Osteoblast (primary cell): ENCODE measurements around the gene CRB1. TPM values are rescaled to one million over a fixed set of nuclear protein-coding genes. Genes with fewer than 3 reads are reported as not detected.

Source experiments
- DNase-seq: peaks from one replicate; pipeline ENCODE4 v3.0.0; 2011; ENCODE audit warnings: low spot score, mixed read lengths; ENCODE audit not compliant: insufficient read length; ENCODE audit errors: missing footprints
- H2AFZ ChIP-seq: 2 replicates; pipeline ENCODE4 v1.6.0; 2011; ENCODE audit warnings: mild to moderate bottlenecking, low read length
- H3K27ac ChIP-seq: 2 replicates; pipeline ENCODE4 v1.5.1; 2011; ENCODE audit warnings: mild to moderate bottlenecking, low read depth, low read length, moderate library complexity
- H3K27me3 ChIP-seq: 2 replicates; pipeline ENCODE4 v1.6.0; 2012; ENCODE audit warnings: mild to moderate bottlenecking, control low read depth, inconsistent platforms, low read length, moderate library complexity; ENCODE audit not compliant: insufficient read depth
- H3K36me3 ChIP-seq: 2 replicates; pipeline ENCODE4 v1.5.1; 2011; ENCODE audit warnings: mild to moderate bottlenecking, low read length, control low read depth, moderate library complexity; ENCODE audit not compliant: insufficient read depth
- H3K4me1 ChIP-seq: 2 replicates; pipeline ENCODE4 v1.5.1; 2011; ENCODE audit warnings: mild to moderate bottlenecking, low read length, control low read depth, moderate library complexity; ENCODE audit not compliant: insufficient read depth
- H3K4me2 ChIP-seq: 2 replicates; pipeline ENCODE4 v1.6.0; 2011; ENCODE audit warnings: mild to moderate bottlenecking, low read length; ENCODE audit not compliant: insufficient read depth
- H3K4me3 ChIP-seq: fragments of 200-600 bp; sonication (generic); 3 replicates; pipeline ENCODE4 v1.5.1; 2012; ENCODE audit warnings: mild to moderate bottlenecking, low read length, inconsistent platforms; ENCODE audit not compliant: insufficient read depth
- H3K79me2 ChIP-seq: 2 replicates; pipeline ENCODE4 v1.6.0; 2012; ENCODE audit warnings: mild to moderate bottlenecking, low read length, control low read depth, inconsistent platforms; ENCODE audit not compliant: insufficient read depth
- H3K9me3 ChIP-seq: 2 replicates; pipeline ENCODE4 v1.5.1; 2011; ENCODE audit warnings: low read depth, low read length, control low read depth
- H4K20me1 ChIP-seq: 2 replicates; pipeline ENCODE4 v1.6.0; 2012; ENCODE audit warnings: mild to moderate bottlenecking, low read length, control low read depth; ENCODE audit not compliant: insufficient read depth
- total RNA-seq: library from RNA; depleted of rRNA; stranded (reverse); fragments of >200 nt; gene quantifications from 2 replicates; pipeline ENCODE4 v1.2.3, GENCODE V29; 2012
- TF ChIP-seq, protein P1 (sequence below): IDR thresholded peaks from 2 replicates; pipeline ENCODE4 v1.5.1; 2011; ENCODE audit warnings: mild to moderate bottlenecking, low read depth, low read length, moderate library complexity; ENCODE audit errors: extremely low read depth

Gene CRB1
- total RNA-seq, 1 donor: not detected

DNA sequence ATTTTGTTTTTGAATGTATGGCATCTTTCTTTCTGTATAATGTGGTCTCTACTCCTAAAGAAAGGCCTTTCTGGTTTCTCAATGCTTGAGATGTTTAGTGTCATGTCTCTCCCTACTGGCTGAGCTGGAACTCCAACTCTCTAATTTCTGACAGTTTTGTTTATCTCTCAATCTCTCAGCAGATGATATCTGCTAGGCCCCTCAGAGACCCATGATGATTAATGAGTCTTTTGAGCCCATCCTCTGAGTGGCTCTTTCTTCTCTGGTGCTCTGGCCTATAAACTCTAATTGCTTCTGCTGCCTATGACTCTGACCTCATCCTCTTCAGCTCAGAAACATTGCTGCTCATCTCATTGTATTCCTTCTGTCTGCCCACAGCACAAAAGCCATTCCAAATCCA is 46.6 kb downstream of the CRB1 start:
- Histone ChIP-seq H3K36me3 (no peaks in the 10 kb centered on the region), H4K20me1 (no peaks in the 10 kb centered on the region), H2AFZ (peak overlapping the region; percentile 63), H3K27ac (no peak overlapping the region), H3K4me3 (no peak overlapping the region), H3K9me3 (no peaks in the 10 kb centered on the region), H3K4me2 (no peak overlapping the region), H3K27me3 (no peaks in the 10 kb centered on the region), H3K79me2 (no peaks in the 10 kb centered on the region), H3K4me1 (no peaks in the 10 kb centered on the region)
- TF ChIP-seq, protein P1, sequence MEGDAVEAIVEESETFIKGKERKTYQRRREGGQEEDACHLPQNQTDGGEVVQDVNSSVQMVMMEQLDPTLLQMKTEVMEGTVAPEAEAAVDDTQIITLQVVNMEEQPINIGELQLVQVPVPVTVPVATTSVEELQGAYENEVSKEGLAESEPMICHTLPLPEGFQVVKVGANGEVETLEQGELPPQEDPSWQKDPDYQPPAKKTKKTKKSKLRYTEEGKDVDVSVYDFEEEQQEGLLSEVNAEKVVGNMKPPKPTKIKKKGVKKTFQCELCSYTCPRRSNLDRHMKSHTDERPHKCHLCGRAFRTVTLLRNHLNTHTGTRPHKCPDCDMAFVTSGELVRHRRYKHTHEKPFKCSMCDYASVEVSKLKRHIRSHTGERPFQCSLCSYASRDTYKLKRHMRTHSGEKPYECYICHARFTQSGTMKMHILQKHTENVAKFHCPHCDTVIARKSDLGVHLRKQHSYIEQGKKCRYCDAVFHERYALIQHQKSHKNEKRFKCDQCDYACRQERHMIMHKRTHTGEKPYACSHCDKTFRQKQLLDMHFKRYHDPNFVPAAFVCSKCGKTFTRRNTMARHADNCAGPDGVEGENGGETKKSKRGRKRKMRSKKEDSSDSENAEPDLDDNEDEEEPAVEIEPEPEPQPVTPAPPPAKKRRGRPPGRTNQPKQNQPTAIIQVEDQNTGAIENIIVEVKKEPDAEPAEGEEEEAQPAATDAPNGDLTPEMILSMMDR: no peak
- no peak for DNase-seq

- H4K20me1 ChIP-seq: no peaks in the 10 kb centered on the region
- H3K4me3 ChIP-seq: no peak overlapping the region
- peaks cover 17% of the 10 kb centered on the region for H3K4me1 ChIP-seq
- H3K27ac ChIP-seq: no peak overlapping the region
- no peaks in the 10 kb centered on the region for H3K27me3 ChIP-seq
- TF ChIP-seq, protein P1: no peak
- no peak for DNase-seq
- no peak overlapping the region for H3K4me2 ChIP-seq
- no peaks in the 10 kb centered on the region for H3K79me2 ChIP-seq
- H2AFZ ChIP-seq: no peak overlapping the region
- no peaks in the 10 kb centered on the region for H3K9me3 ChIP-seq
- H3K36me3 ChIP-seq: no peaks in the 10 kb centered on the region
Observed at GRCh38 chr1:197319631-197320030, 51.6 kb downstream of the CRB1 start.

DNA sequence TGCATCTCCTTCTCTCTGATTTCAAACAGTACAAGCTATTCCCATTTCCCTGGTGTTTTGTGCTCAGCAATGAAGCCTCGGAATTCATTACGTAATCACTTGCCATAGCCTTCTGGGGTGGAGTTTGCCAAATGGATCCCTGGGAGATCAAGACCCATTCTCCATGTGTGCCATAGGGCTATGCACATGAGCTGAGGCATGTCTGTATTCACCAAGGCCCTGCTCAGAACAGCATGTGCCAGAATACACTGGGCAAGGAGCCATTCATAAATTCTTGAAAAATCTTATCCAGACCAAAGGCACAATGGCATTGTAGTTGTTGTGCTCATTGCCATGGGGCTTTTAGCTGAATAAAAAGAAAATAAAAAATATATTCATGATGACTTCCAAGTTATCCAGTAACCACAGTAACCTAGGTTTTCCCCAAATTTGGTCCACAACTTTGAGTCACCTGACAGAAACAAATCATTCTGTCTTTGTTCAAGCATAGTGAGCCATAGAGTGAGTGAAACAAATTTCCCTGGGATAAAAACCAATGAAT is 53.0 kb downstream of the CRB1 start:
- H3K4me3 ChIP-seq: no peak overlapping the region
- H3K4me2 ChIP-seq: peak overlapping the region; percentile 49
- peak; percentile 71 for DNase-seq
- TF ChIP-seq, protein P1: no peak
- peak overlapping the region; percentile 9 for H2AFZ ChIP-seq
- no peaks in the 10 kb centered on the region for H3K9me3 ChIP-seq
- H3K27ac ChIP-seq: peak overlapping the region; percentile 95
- H4K20me1 ChIP-seq: no peaks in the 10 kb centered on the region
- no peaks in the 10 kb centered on the region for H3K79me2 ChIP-seq
- H3K27me3 ChIP-seq: no peaks in the 10 kb centered on the region
- no peaks in the 10 kb centered on the region for H3K36me3 ChIP-seq
- H3K4me1 ChIP-seq: peaks cover 17% of the 10 kb centered on the region

- no peaks in the 10 kb centered on the region for H3K9me3 ChIP-seq
- DNase-seq: no peak
- no peaks in the 10 kb centered on the region for H3K36me3 ChIP-seq
- H3K4me3 ChIP-seq: no peak overlapping the region
- no peak overlapping the region for H2AFZ ChIP-seq
- TF ChIP-seq, protein P1: no peak
- peaks cover 17% of the 10 kb centered on the region for H3K4me1 ChIP-seq
- H3K4me2 ChIP-seq: peak overlapping the region; percentile 49
- H3K27ac ChIP-seq: peak overlapping the region; percentile 95
- no peaks in the 10 kb centered on the region for H4K20me1 ChIP-seq
- H3K27me3 ChIP-seq: no peaks in the 10 kb centered on the region
- no peaks in the 10 kb centered on the region for H3K79me2 ChIP-seq
Observed at GRCh38 chr1:197321811-197322210, 53.8 kb downstream of the CRB1 start.
